ENCODE results near the gene SLC12A7. TPM values are rescaled to one million over a fixed set of nuclear protein-coding genes. Genes with fewer than 3 reads are reported as not detected.

SLC12A7 gene
- total RNA-seq, 1 donor from 2014 or later = 24.5 TPM

DNA sequence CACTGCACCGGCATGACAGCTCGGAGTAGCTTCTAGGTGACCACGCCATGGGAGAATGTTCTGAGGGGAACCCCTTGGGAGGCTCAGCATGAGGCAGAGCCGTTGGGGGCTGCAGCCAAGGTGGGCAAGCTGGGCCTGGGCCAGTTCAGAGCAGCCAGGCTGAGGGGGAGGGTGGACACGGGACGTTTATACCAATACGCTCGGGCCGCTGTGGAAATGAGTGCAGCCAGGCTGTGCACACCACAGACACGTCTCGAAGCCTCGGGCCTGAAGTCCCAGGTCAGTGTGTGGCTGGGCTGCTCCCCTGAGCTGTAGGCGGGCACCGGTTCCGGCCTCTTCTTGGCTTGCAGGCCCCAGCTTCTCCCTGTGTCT lies 28.9 kb upstream of the SLC12A7 start:
- TF ChIP-seq, protein P1, sequence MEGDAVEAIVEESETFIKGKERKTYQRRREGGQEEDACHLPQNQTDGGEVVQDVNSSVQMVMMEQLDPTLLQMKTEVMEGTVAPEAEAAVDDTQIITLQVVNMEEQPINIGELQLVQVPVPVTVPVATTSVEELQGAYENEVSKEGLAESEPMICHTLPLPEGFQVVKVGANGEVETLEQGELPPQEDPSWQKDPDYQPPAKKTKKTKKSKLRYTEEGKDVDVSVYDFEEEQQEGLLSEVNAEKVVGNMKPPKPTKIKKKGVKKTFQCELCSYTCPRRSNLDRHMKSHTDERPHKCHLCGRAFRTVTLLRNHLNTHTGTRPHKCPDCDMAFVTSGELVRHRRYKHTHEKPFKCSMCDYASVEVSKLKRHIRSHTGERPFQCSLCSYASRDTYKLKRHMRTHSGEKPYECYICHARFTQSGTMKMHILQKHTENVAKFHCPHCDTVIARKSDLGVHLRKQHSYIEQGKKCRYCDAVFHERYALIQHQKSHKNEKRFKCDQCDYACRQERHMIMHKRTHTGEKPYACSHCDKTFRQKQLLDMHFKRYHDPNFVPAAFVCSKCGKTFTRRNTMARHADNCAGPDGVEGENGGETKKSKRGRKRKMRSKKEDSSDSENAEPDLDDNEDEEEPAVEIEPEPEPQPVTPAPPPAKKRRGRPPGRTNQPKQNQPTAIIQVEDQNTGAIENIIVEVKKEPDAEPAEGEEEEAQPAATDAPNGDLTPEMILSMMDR (IDR thresholded peaks at IDR 0.05; ENCODE audit: unreplicated experiment) = no peak
- no peaks in the 10 kb centered on the region for H3K9me3 Mint-ChIP-seq (ENCODE audit: unreplicated experiment)
- H3K27ac Mint-ChIP-seq (ENCODE audit: unreplicated experiment) = no peak overlapping the region
- DNase-seq (ENCODE audit: low spot score) = no peak
- peaks cover 8% of the 10 kb centered on the region for H3K4me1 Mint-ChIP-seq (ENCODE audit: unreplicated experiment)
- H3K27me3 Mint-ChIP-seq (ENCODE audit: unreplicated experiment) = peaks cover 5% of the 10 kb centered on the region
- H3K4me3 Mint-ChIP-seq (ENCODE audit: unreplicated experiment) = no peak overlapping the region
- no peaks in the 10 kb centered on the region for H3K36me3 Mint-ChIP-seq (ENCODE audit: low read depth, unreplicated experiment)

DNA sequence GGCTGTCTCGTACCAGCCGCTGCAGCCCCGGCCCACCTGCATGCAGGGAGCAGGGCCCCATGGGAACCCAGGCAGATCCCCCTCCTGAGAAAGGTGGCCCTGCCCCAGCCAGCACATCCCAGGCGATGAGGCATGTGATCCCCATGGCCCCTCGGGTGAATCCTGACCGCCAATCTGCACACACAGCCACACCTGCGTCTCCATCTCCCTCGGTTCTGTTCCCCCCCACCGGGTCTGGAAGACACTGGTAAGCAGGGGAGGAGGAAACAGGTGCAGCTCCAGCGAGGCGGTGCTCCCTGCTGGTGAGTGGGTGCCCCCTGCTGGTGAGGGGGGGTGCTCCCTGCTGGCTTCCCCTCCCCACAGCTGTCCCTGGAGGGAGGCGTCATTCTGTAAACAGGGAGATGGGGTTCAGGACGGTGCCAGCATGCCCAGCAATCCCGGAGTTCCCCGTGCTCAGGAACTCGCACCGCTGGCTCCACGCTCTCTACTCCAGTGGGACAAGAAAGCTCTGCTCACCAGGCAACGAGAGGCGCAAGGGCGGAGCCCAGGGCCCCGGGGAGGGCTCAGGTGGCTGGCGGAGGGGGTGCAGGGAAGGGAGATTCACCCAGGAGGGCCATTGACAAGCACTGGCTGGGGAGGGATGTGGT lies 28.4 kb upstream of the SLC12A7 start:
- DNase-seq (ENCODE audit: low spot score) = peak; percentile 72
- Mint-ChIP-seq H3K27me3 (ENCODE audit: unreplicated experiment) (peaks cover 7% of the 10 kb centered on the region), H3K36me3 (ENCODE audit: low read depth, unreplicated experiment) (no peaks in the 10 kb centered on the region), H3K4me1 (ENCODE audit: unreplicated experiment) (peaks cover 6% of the 10 kb centered on the region), H3K4me3 (ENCODE audit: unreplicated experiment) (no peak overlapping the region), H3K9me3 (ENCODE audit: unreplicated experiment) (no peaks in the 10 kb centered on the region), H3K27ac (ENCODE audit: unreplicated experiment) (no peak overlapping the region)
- TF ChIP-seq, protein P1 (IDR thresholded peaks at IDR 0.05; ENCODE audit: unreplicated experiment) = peak; percentile 46

DNA sequence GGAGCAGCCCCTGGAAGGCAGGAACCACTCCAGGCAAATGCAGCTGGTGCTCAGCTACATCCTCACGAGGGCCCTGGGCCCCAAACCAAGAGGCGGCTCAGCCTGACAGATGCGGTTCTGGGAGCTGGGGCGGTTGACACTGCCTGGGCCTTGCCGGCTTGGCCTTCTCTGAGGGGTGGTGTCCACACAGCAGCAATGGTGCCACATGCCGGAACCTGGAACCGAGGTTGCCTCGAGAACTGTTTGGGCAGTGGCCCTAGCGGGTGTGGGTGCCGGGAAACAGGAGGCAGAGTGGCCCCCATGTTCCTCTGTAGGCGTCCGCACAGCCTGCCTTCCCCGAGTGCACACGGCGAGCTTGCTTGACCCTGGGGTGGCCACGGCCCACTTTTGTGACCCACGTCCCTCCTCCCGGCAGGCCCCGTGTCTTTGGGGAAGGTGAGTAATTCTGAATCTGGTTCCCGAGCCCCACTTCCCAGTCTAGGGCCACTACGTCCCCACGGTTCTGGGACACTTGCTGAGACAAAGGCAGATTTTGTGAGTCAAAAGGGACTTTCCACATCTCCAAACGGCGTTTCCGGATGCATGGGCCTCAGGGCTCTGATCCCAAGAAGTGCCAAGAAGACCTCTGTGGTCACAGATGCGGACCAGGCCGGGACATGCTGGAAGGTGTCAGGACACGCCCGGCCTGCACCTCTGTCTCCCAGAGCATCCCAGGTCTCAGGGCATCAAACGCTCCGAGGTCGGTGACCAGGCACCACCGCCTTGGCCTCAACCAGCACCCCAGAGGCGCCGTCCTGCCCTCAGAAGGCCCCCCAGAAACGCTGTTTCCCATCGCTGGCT lies 27.7 kb upstream of the SLC12A7 start:
- Mint-ChIP-seq H3K4me1 (ENCODE audit: unreplicated experiment) (peaks cover 3% of the 10 kb centered on the region), H3K9me3 (ENCODE audit: unreplicated experiment) (no peaks in the 10 kb centered on the region), H3K27me3 (ENCODE audit: unreplicated experiment) (peaks cover 8% of the 10 kb centered on the region), H3K4me3 (ENCODE audit: unreplicated experiment) (no peak overlapping the region), H3K27ac (ENCODE audit: unreplicated experiment) (no peak overlapping the region), H3K36me3 (ENCODE audit: low read depth, unreplicated experiment) (no peaks in the 10 kb centered on the region)
- TF ChIP-seq, protein P1 (IDR thresholded peaks at IDR 0.05; ENCODE audit: unreplicated experiment) = no peak
- DNase-seq (ENCODE audit: low spot score) = no peak

DNA sequence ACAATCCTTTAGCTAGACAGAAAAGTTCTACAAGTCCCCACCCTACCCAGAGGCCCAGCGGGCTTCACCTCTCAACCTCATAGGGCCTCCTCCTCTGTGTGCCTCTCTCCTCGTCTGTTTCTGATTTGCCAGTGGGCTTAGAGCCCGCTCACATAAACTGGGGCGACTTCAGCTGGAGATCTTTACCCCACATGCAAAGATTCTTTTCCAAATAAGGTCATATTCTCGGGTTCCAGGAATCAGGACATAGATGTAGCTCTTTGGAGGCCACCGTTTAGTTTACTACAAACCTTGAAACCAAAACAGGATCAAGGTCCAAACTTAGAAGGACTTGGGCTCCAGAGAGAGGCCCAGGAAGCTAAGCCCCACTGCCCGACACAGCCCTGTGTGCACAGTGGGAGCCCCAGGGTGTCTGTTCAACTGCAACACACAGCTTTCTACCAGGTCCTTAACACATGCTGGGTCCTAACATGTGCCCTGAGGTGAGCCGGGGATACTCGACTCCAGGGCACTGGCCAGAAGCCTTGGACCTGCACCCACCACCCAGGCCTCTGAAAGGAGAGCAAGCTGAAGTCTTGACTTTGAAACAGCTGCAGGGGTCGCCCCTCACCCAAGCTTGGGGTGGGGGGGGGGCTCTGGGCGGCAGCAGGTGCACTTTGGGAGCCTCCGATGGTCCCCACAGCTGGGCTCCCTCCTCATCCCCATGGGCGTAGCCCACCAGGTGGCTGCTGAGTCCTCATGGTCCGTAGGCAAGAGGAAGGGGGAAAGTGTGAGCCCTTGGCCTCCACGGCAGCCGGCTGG lies 26.8 kb upstream of the SLC12A7 start:
- no peaks in the 10 kb centered on the region for H3K36me3 Mint-ChIP-seq (ENCODE audit: low read depth, unreplicated experiment)
- TF ChIP-seq, protein P1 (IDR thresholded peaks at IDR 0.05; ENCODE audit: unreplicated experiment) = no peak
- H3K27me3 Mint-ChIP-seq (ENCODE audit: unreplicated experiment) = peaks cover 9% of the 10 kb centered on the region
- no peak overlapping the region for H3K27ac Mint-ChIP-seq (ENCODE audit: unreplicated experiment)
- DNase-seq (ENCODE audit: low spot score) = no peak
- H3K4me1 Mint-ChIP-seq (ENCODE audit: unreplicated experiment) = peaks cover 3% of the 10 kb centered on the region
- H3K4me3 Mint-ChIP-seq (ENCODE audit: unreplicated experiment) = no peak overlapping the region
- H3K9me3 Mint-ChIP-seq (ENCODE audit: unreplicated experiment) = no peaks in the 10 kb centered on the region
